Activated CD8-positive, alpha-beta T cell treated with anti-CD3 and anti-CD28 coated beads for 36 hours (primary cell): Measurements from ENCODE around the gene HOXD11. TPM values are rescaled to one million over a fixed set of nuclear protein-coding genes. Genes with fewer than 3 reads are reported as not detected.

Source experiments
- ATAC-seq: fragments of 200-7000 bp; cut with Tn5 transposase; one replicate; pipeline ENCODE4 v1.10.0; 2021; ENCODE audit warnings: mild to moderate bottlenecking, moderate library complexity
- CTCF ChIA-PET: fragments of 350-600 bp; sonication (Branson Sonifier 250); formaldehyde crosslinking; loops from one replicate; lab custom pipeline; 2021; ENCODE audit warnings: antibody characterized with exemption; lab: Charles Lee
- POLR2A ChIA-PET: fragments of 350-600 bp; sonication (Branson Sonifier 250); formaldehyde crosslinking; loops from one replicate; lab custom pipeline; 2021; ENCODE audit warnings: antibody characterized with exemption; lab: Charles Lee
- DNase-seq: peaks from one replicate; pipeline ENCODE4 v3.0.0-alpha.2; 2020
- H3K27ac Mint-ChIP-seq: one replicate; pipeline ENCODE4 v1.8.0; 2021; ENCODE audit warnings: mild to moderate bottlenecking, mixed read lengths
- H3K27me3 Mint-ChIP-seq: one replicate; pipeline ENCODE4 v1.8.0; 2021; ENCODE audit warnings: mixed read lengths
- H3K36me3 Mint-ChIP-seq: one replicate; pipeline ENCODE4 v1.8.0; 2021; ENCODE audit warnings: low read depth, mixed read lengths
- H3K4me1 Mint-ChIP-seq: one replicate; pipeline ENCODE4 v1.8.0; 2021; ENCODE audit warnings: low read depth, mixed read lengths
- H3K4me3 Mint-ChIP-seq: one replicate; pipeline ENCODE4 v1.8.0; 2021; ENCODE audit warnings: mild to moderate bottlenecking, moderate library complexity, mixed read lengths
- H3K9me3 Mint-ChIP-seq: one replicate; pipeline ENCODE4 v1.8.0; 2021; ENCODE audit warnings: mixed read lengths
- intact Hi-C: fragments of 100-400 bp; cut with micrococcal nuclease; formaldehyde crosslinking; loops from one replicate; pipeline ENCODE4 v1.10.0; 2022
- total RNA-seq, 2 experiments: library from RNA; stranded (reverse); gene quantifications; one replicate each; pipeline ENCODE4 v1.2.3, GENCODE V29; 2021
- TF ChIP-seq, protein P1 (sequence below): fragments of 200-600 bp; IDR thresholded peaks from one replicate; pipeline ENCODE4 v1.8.0; 2022; ENCODE audit warnings: antibody characterized with exemption, mild to moderate bottlenecking

HOXD11 gene
- total RNA-seq, 2 experiments from 2014 or later: not detected

GRCh38 chr2:176068419-176068832 is 38.7 kb upstream of the HOXD11 start:
- Mint-ChIP-seq H3K9me3 (no peaks in the 10 kb centered on the region), H3K27ac (no peak overlapping the region), H3K27me3 (peaks cover 76% of the 10 kb centered on the region), H3K36me3 (no peaks in the 10 kb centered on the region), H3K4me3 (no peak overlapping the region), H3K4me1 (peaks cover 8% of the 10 kb centered on the region)
- ATAC-seq (no peak), DNase-seq (no peak)
- ChIA-PET CTCF (no interaction called here), POLR2A (no interaction called here)
- TF ChIP-seq, protein P1, sequence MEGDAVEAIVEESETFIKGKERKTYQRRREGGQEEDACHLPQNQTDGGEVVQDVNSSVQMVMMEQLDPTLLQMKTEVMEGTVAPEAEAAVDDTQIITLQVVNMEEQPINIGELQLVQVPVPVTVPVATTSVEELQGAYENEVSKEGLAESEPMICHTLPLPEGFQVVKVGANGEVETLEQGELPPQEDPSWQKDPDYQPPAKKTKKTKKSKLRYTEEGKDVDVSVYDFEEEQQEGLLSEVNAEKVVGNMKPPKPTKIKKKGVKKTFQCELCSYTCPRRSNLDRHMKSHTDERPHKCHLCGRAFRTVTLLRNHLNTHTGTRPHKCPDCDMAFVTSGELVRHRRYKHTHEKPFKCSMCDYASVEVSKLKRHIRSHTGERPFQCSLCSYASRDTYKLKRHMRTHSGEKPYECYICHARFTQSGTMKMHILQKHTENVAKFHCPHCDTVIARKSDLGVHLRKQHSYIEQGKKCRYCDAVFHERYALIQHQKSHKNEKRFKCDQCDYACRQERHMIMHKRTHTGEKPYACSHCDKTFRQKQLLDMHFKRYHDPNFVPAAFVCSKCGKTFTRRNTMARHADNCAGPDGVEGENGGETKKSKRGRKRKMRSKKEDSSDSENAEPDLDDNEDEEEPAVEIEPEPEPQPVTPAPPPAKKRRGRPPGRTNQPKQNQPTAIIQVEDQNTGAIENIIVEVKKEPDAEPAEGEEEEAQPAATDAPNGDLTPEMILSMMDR: no peak
- intact Hi-C loops: no loop called here

DNA sequence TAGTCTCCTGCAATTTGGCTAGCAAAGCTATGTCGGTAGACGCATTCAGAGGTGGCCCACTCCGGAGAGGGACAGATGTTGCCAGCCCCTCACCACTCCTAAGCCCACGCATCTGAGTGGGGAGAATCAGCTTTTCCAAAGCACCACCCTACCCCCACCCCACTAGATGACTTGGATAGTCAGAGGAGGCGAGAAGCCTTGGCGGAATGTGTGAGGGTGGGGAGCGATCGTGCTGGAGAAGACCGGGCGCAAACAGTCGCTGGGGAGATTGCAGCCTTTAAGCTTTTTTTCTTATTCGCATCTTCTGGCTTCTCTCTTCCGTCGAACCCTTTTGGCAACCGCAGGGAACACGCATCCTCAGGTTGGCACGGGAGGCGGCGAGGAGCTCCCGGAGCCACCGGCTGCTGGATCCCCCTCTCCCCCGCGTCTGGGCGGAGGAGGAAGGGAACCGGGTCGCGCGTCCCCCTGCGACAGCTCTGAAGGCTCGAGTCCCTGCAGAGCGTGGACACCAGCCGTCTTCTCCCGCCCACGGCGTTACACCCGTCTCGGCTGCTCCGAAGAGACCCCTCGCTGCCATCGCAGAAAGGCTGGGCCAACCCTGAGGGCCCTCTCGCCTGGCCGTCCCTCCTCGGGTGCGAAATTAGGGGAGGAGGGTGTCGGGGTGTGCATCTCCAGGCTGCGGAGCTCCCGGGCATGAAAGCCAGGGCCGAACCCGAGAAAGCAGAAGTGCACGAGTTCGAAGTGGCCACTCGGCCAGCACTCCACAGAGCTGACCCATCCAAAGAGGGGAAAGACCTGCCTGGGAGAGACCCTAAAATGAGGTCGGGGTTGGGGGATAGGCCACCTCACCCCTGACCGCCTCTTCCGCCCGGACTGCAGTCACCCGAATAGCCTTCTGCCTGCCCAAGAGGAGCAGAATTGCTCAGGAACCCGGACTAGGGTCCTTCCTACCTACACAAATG is 35.5 kb upstream of the HOXD11 start:
- ChIA-PET CTCF (interaction anchor here (1.1 kb wide), 1 partner anchor 26 kb away, joined by 4 read pairs; no protein-coding TSS in a partner anchor), POLR2A (interaction anchor here (0.9 kb wide), 1 partner anchor 10 kb away, joined by 3 read pairs; no protein-coding TSS in a partner anchor)
- Mint-ChIP-seq H3K36me3 (no peaks in the 10 kb centered on the region), H3K27me3 (peaks cover 84% of the 10 kb centered on the region), H3K9me3 (peaks cover 5% of the 10 kb centered on the region), H3K4me3 (no peak overlapping the region), H3K4me1 (peaks cover 8% of the 10 kb centered on the region), H3K27ac (no peak overlapping the region)
- intact Hi-C loops: no loop called here
- no peak for ATAC-seq
- no peak for DNase-seq
- TF ChIP-seq, protein P1: no peak

DNA sequence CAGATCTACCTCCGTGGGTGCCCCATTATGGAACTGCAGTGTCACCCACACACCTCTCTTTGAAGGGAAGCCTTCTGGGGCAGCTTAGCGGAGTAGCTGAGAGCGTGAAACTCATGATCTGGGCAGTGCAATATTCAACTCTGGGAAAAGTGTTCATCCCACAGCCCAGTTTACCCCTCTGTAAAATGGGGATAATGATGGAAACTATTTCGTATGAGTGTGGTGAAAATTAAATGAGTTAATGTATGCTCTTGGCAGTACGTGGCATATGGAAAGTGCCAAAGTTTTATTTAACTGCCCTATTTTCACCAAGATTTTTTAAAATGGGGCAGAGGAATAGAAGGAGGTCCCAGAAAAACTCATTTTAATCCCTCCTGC is 34.8 kb upstream of the HOXD11 start:
- intact Hi-C loops: no loop called here
- H3K36me3 Mint-ChIP-seq: no peaks in the 10 kb centered on the region
- DNase-seq: no peak
- CTCF ChIA-PET: no interaction called here
- H3K27me3 Mint-ChIP-seq: peaks cover 88% of the 10 kb centered on the region
- no peak for ATAC-seq
- TF ChIP-seq, protein P1: no peak
- H3K27ac Mint-ChIP-seq: no peak overlapping the region
- POLR2A ChIA-PET: interaction anchor here (0.7 kb wide), 1 partner anchor 1653 kb away, joined by 3 read pairs; no protein-coding TSS in a partner anchor
- peaks cover 5% of the 10 kb centered on the region for H3K9me3 Mint-ChIP-seq
- peaks cover 7% of the 10 kb centered on the region for H3K4me1 Mint-ChIP-seq
- no peak overlapping the region for H3K4me3 Mint-ChIP-seq

- Mint-ChIP-seq H3K36me3 (no peaks in the 10 kb centered on the region), H3K27ac (no peak overlapping the region), H3K4me1 (peaks cover 3% of the 10 kb centered on the region), H3K27me3 (peaks cover 82% of the 10 kb centered on the region), H3K9me3 (peaks cover 5% of the 10 kb centered on the region), H3K4me3 (no peak overlapping the region)
- POLR2A ChIA-PET: interaction anchor here (0.7 to 1.3 kb wide), 3 partner anchors 59 to 1654 kb away, joined by 3 read pairs; no protein-coding TSS in a partner anchor
- CTCF ChIA-PET: no interaction called here
- DNase-seq: no peak
- TF ChIP-seq, protein P1: no peak
- ATAC-seq: no peak
- intact Hi-C loops: no loop called here
These were observed 33.9 kb upstream of the HOXD11 start for GRCh38 chr2:176072951-176073904.
